HCT116 (cell line): Measurements from ENCODE around the gene CROT. TPM values are rescaled to one million over a fixed set of nuclear protein-coding genes. Genes with fewer than 3 reads are reported as not detected.

Source experiments
- ATAC-seq: fragments of 200-7000 bp; cut with Tn5 transposase; 2 replicates; pipeline ENCODE4 v1.9.1; 2020; ENCODE audit warnings: mild to moderate bottlenecking, moderate library complexity
- BruUV-seq: library from RNA; stranded (reverse); fragments of 400-500 nt; replicated peaks from 2 replicates; lab custom pipeline; 2021; lab: Mats Ljungman, UMichigan
- CTCF ChIA-PET: fragments of 300-600 bp; sonication (Branson Sonifier 250); formaldehyde crosslinking; loops from one replicate; lab custom pipeline; 2021; ENCODE audit warnings: antibody characterized with exemption; lab: Charles Lee
- POLR2A ChIA-PET: fragments of 300-600, 350-600 bp; sonication (Branson Sonifier 250); formaldehyde crosslinking; loops from one replicate; lab custom pipeline; 2021; ENCODE audit warnings: antibody characterized with exemption; lab: Charles Lee
- RAD21 ChIA-PET, 2 experiments: fragments of 300-600 bp; sonication (Branson Sonifier 250); formaldehyde crosslinking; loops; one replicate each; lab custom pipeline; 2023; ENCODE audit warnings: low total read pairs in 2 of 2; ENCODE audit not compliant: uncharacterized antibody in 2 of 2, unreplicated experiment in 2 of 2, low non-redundant PET in 1 of 2; lab: Charles Lee
- DNase-seq: peaks from one replicate; pipeline ENCODE4 v3.0.0-alpha.2; 2010; ENCODE audit warnings: low read depth, low spot score
- H2AFZ ChIP-seq: fragments of 200-600 bp; shearing (Covaris generic), sonication (generic); 2 replicates; pipeline ENCODE4 v1.6.1; 2017; ENCODE audit warnings: low read depth, mixed run types, mixed read lengths, antibody characterized with exemption, low read length; ENCODE audit not compliant: poor library complexity, severe bottlenecking
- H3K27ac ChIP-seq: 2 replicates; pipeline ENCODE4 v1.5.1; 2012; ENCODE audit warnings: low read depth, low read length
- H3K27me3 ChIP-seq: fragments of 200-600 bp; sonication (generic); 2 replicates; pipeline ENCODE4 v1.6.1; 2016; ENCODE audit warnings: mixed run types, low read length, mixed read lengths; ENCODE audit not compliant: insufficient read depth
- H3K36me3 ChIP-seq, 2 experiments: fragments of 200-500 bp in 1 of 2; fragments of 200-600 bp in 1 of 2; sonication (Bioruptor generic) in 1 of 2; sonication (generic) in 1 of 2; 2 replicates each; pipeline versions ENCODE4 v1.5.1 to v1.6.1; 2014 to 2016; ENCODE audit warnings: low read length in 2 of 2, inconsistent platforms in 1 of 2, mixed read lengths in 1 of 2, mixed run types in 1 of 2; ENCODE audit not compliant: insufficient read depth in 2 of 2, control insufficient read depth in 1 of 2
- H3K4me1 ChIP-seq, 2 experiments: fragments of 200-600 bp in 1 of 2; sonication (generic) in 1 of 2; 2 replicates each; pipeline versions ENCODE4 v1.5.1 to v1.6.1; 2012 to 2017; ENCODE audit warnings: low read length in 2 of 2, inconsistent platforms in 1 of 2, mild to moderate bottlenecking in 1 of 2, mixed read lengths in 1 of 2, mixed run types in 1 of 2, moderate library complexity in 1 of 2; ENCODE audit not compliant: insufficient read depth in 2 of 2, control insufficient read depth in 1 of 2
- H3K4me2 ChIP-seq: fragments of 200-600 bp; sonication (generic); 2 replicates; pipeline ENCODE4 v1.6.1; 2017; ENCODE audit warnings: mixed run types, low read length, mixed read lengths
- H3K4me3 ChIP-seq, 2 experiments: fragments of 200-600 bp in 1 of 2; sonication (generic) in 1 of 2; replicated peaks in 1 of 2; 2 replicates each; pipeline ENCODE4 v1.5.1; 2011 to 2016; ENCODE audit warnings: low read length in 2 of 2, control low read depth in 1 of 2, low read depth in 1 of 2, mild to moderate bottlenecking in 1 of 2, mixed read lengths in 1 of 2, mixed run types in 1 of 2
- H3K79me2 ChIP-seq: fragments of 200-600 bp; sonication (generic); 2 replicates; pipeline ENCODE4 v1.6.1; 2017; ENCODE audit warnings: mild to moderate bottlenecking, mixed run types, low read length, moderate library complexity, mixed read lengths; ENCODE audit not compliant: insufficient read depth
- H3K9ac ChIP-seq: fragments of 200-600 bp; sonication (generic); 2 replicates; pipeline ENCODE4 v1.6.1; 2016; ENCODE audit warnings: low read length, mixed read lengths
- H3K9me2 ChIP-seq: fragments of 200-600 bp; sonication (generic), shearing (Covaris generic); 2 replicates; pipeline ENCODE4 v1.6.1; 2017; ENCODE audit warnings: mixed run types, mild to moderate bottlenecking, moderate library complexity; ENCODE audit not compliant: insufficient read depth
- H3K9me3 ChIP-seq, 2 experiments: fragments of 200-500 bp in 1 of 2; fragments of 200-600 bp in 1 of 2; sonication (Bioruptor generic) in 1 of 2; sonication (generic) in 1 of 2; 2 replicates each; pipeline ENCODE4 v1.6.1; 2014 to 2017; ENCODE audit warnings: low read length in 2 of 2, mixed read lengths in 2 of 2, inconsistent platforms in 1 of 2, low read depth in 1 of 2, mild to moderate bottlenecking in 1 of 2, mixed run types in 1 of 2, moderate library complexity in 1 of 2; ENCODE audit not compliant: control insufficient read depth in 1 of 2, insufficient read depth in 1 of 2
- H4K20me1 ChIP-seq: fragments of 200-600 bp; sonication (generic), shearing (Covaris generic); 2 replicates; pipeline ENCODE4 v1.6.1; 2017; ENCODE audit warnings: mixed run types, mild to moderate bottlenecking, moderate library complexity; ENCODE audit not compliant: insufficient read depth
- CEBPB ChIP-seq: IDR thresholded peaks from 2 replicates; pipeline ENCODE4 v1.6.1; 2012; ENCODE audit warnings: low read depth
- EGR1 ChIP-seq: IDR thresholded peaks from 2 replicates; pipeline ENCODE4 v1.6.1; 2012; ENCODE audit warnings: low read depth
- ELF1 ChIP-seq: IDR thresholded peaks from 2 replicates; pipeline ENCODE4 v1.6.1; 2012; ENCODE audit warnings: low read depth, borderline replicate concordance
- EZH2 ChIP-seq: fragments of 200-600 bp; sonication (generic); IDR thresholded peaks from 2 replicates; pipeline ENCODE4 v1.6.1; 2017; ENCODE audit warnings: antibody characterized with exemption, mixed run types
- EZH2phosphoT487 ChIP-seq: fragments of 200-600 bp; IDR thresholded peaks from 2 replicates; pipeline ENCODE4 v1.6.1; 2018; ENCODE audit warnings: antibody characterized with exemption, borderline replicate concordance
- FOSL1 ChIP-seq: IDR thresholded peaks from 2 replicates; pipeline ENCODE4 v1.6.1; 2012; ENCODE audit warnings: low read depth
- JUND ChIP-seq: IDR thresholded peaks from 2 replicates; pipeline ENCODE4 v1.6.1; 2012
- POLR2AphosphoS5 ChIP-seq: IDR thresholded peaks from 2 replicates; pipeline ENCODE4 v1.6.1; 2011; ENCODE audit warnings: mild to moderate bottlenecking, low read depth, low read length, moderate library complexity
- RAD21 ChIP-seq: IDR thresholded peaks from 2 replicates; pipeline ENCODE4 v1.6.1; 2012; ENCODE audit warnings: low read depth, mild to moderate bottlenecking
- SIN3A ChIP-seq: IDR thresholded peaks from 2 replicates; pipeline ENCODE4 v1.6.1; 2012; ENCODE audit warnings: low read depth
- SP1 ChIP-seq: IDR thresholded peaks from 2 replicates; pipeline ENCODE4 v1.6.1; 2012; ENCODE audit warnings: low read depth
- SRF ChIP-seq: IDR thresholded peaks from 2 replicates; pipeline ENCODE4 v1.6.1; 2012; ENCODE audit warnings: low read depth
- YY1 ChIP-seq: IDR thresholded peaks from 2 replicates; pipeline ENCODE4 v1.6.1; 2011; ENCODE audit warnings: low read length, low read depth, moderate library complexity, mild to moderate bottlenecking; ENCODE audit not compliant: insufficient replicate concordance; ENCODE audit errors: extremely low read depth
- ZFX ChIP-seq: fragments of 450-650 bp; IDR thresholded peaks from 2 replicates; pipeline ENCODE4 v1.6.1; 2017
- ZNF274 ChIP-seq: fragments of 200-500 bp; sonication (Bioruptor generic); IDR thresholded peaks from 2 replicates; pipeline ENCODE4 v1.6.1; 2014; ENCODE audit warnings: mild to moderate bottlenecking, low read depth, low read length, inconsistent platforms
- intact Hi-C: fragments of 100-400 bp; cut with micrococcal nuclease; formaldehyde crosslinking; loops from 2 replicates; pipeline ENCODE4 v1.10.0; 2022
- total RNA-seq: library from RNA; stranded (reverse); gene quantifications from one replicate; pipeline ENCODE4 v1.2.1, GENCODE V29; 2021; ENCODE audit not compliant: unreplicated experiment
- TF ChIP-seq, protein P1 (sequence below): IDR thresholded peaks from 2 replicates; pipeline ENCODE4 v1.6.1; 2012
- TF ChIP-seq, protein P2 (sequence below), 3 experiments: fragments of 200-600 bp in 1 of 3; sonication (generic) in 1 of 3; IDR thresholded peaks in 2 of 3; conservative IDR thresholded peaks in 1 of 3; 2 replicates each; pipeline ENCODE4 v1.5.1; 2012 to 2017; ENCODE audit warnings: low read depth in 2 of 3, low read length in 2 of 3, antibody characterized with exemption in 1 of 3, borderline replicate concordance in 1 of 3, control low read depth in 1 of 3, mild to moderate bottlenecking in 1 of 3, mixed read lengths in 1 of 3, mixed run types in 1 of 3, moderate library complexity in 1 of 3; ENCODE audit not compliant: insufficient read depth in 1 of 3
- TF ChIP-seq, protein P3 (sequence below): IDR thresholded peaks from 2 replicates; pipeline ENCODE4 v1.6.1; 2011; ENCODE audit warnings: mild to moderate bottlenecking, low read length, moderate library complexity; ENCODE audit not compliant: insufficient replicate concordance; ENCODE audit errors: extremely low read depth

Gene CROT
- total RNA-seq, 1 experiment from 2014 or later, result 0.07 TPM

DNA sequence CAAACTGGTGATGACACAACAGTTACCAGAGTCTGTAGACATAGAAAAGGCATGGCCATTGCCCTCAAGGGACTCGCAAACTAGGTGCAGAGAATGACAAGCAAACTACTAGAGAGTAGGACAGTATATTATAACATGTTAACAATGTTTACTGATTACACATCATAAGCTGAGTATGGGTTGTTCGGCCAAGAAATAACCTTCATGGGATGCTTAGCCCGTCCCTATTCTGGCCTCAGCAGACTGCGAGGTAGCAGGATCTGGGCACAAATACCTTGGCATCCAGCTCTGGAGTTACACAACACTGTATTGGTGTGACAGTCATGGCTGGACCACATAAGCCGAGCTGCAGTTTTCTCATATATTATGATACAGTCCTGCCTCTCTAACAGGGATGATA is 78.6 kb downstream of the CROT start:
- DNase-seq (no peak), ATAC-seq (no peak)
- H3K9ac ChIP-seq, result no peak overlapping the region
- no peak overlapping the region for H3K4me2 ChIP-seq
- H2AFZ ChIP-seq, result no peak overlapping the region
- POLR2A ChIA-PET, result no interaction called here
- no peaks in the 10 kb centered on the region for H3K79me2 ChIP-seq
- no peaks in the 10 kb centered on the region for H3K4me1 ChIP-seq
- intact Hi-C loops, result no loop called here
- H4K20me1 ChIP-seq, result no peaks in the 10 kb centered on the region
- H3K27ac ChIP-seq, result no peak overlapping the region
- no peaks in the 10 kb centered on the region for H3K27me3 ChIP-seq
- TF ChIP-seq POLR2AphosphoS5 (no peak), EZH2 (no peak), CEBPB (no peak), EGR1 (no peak), YY1 (no peak), SIN3A (no peak), RAD21 (no peak), ELF1 (no peak), FOSL1 (no peak), JUND (no peak), SRF (no peak), EZH2phosphoT487 (no peak), SP1 (no peak), ZFX (no peak), ZNF274 (no peak)
- TF ChIP-seq, protein P1, sequence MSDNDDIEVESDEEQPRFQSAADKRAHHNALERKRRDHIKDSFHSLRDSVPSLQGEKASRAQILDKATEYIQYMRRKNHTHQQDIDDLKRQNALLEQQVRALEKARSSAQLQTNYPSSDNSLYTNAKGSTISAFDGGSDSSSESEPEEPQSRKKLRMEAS, result no peak
- TF ChIP-seq, protein P2, sequence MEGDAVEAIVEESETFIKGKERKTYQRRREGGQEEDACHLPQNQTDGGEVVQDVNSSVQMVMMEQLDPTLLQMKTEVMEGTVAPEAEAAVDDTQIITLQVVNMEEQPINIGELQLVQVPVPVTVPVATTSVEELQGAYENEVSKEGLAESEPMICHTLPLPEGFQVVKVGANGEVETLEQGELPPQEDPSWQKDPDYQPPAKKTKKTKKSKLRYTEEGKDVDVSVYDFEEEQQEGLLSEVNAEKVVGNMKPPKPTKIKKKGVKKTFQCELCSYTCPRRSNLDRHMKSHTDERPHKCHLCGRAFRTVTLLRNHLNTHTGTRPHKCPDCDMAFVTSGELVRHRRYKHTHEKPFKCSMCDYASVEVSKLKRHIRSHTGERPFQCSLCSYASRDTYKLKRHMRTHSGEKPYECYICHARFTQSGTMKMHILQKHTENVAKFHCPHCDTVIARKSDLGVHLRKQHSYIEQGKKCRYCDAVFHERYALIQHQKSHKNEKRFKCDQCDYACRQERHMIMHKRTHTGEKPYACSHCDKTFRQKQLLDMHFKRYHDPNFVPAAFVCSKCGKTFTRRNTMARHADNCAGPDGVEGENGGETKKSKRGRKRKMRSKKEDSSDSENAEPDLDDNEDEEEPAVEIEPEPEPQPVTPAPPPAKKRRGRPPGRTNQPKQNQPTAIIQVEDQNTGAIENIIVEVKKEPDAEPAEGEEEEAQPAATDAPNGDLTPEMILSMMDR (IDR thresholded peaks at IDR 0.05 in 2 of 3, conservative IDR thresholded peaks at IDR 0.05 in 1 of 3; ENCODE audit: borderline replicate concordance in 1 of 3, insufficient read depth in 1 of 3, low read depth in 2 of 3, low read length in 2 of 3), result no peak
- TF ChIP-seq, protein P3, sequence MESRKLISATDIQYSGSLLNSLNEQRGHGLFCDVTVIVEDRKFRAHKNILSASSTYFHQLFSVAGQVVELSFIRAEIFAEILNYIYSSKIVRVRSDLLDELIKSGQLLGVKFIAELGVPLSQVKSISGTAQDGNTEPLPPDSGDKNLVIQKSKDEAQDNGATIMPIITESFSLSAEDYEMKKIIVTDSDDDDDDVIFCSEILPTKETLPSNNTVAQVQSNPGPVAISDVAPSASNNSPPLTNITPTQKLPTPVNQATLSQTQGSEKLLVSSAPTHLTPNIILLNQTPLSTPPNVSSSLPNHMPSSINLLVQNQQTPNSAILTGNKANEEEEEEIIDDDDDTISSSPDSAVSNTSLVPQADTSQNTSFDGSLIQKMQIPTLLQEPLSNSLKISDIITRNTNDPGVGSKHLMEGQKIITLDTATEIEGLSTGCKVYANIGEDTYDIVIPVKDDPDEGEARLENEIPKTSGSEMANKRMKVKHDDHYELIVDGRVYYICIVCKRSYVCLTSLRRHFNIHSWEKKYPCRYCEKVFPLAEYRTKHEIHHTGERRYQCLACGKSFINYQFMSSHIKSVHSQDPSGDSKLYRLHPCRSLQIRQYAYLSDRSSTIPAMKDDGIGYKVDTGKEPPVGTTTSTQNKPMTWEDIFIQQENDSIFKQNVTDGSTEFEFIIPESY, result no peak
- no TSS peak for BruUV-seq
- H3K9me3 ChIP-seq, result no peaks in the 10 kb centered on the region
- RAD21 ChIA-PET, result no interaction called here
- H3K36me3 ChIP-seq, result no peaks in the 10 kb centered on the region
- H3K9me2 ChIP-seq, result peaks cover 3% of the 10 kb centered on the region; the same call in 1 of the 2 replicates
- no peak overlapping the region for H3K4me3 ChIP-seq
- CTCF ChIA-PET, result no interaction called here
